Loucy (cell line): Measurements from ENCODE around the gene FLT1.

Experiments used
- H2AFZ ChIP-seq: fragments of 200-600 bp; sonication (generic); 2 replicates; pipeline ENCODE4 v1.6.0; 2016; ENCODE audit warnings: antibody characterized with exemption, mild to moderate bottlenecking, low read length, moderate library complexity
- H3F3A ChIP-seq: fragments of 200-600 bp; 2 replicates; pipeline ENCODE4 v1.6.0; 2016; ENCODE audit warnings: antibody characterized with exemption, low read depth, mild to moderate bottlenecking
- H3K27me3 ChIP-seq: fragments of 200-600 bp; sonication (generic); 2 replicates; pipeline ENCODE4 v1.6.1; 2014; ENCODE audit warnings: low read length, mild to moderate bottlenecking; ENCODE audit not compliant: insufficient read depth, poor library complexity, severe bottlenecking
- H3K36me3 ChIP-seq: fragments of 200-600 bp; sonication (generic); 2 replicates; pipeline ENCODE4 v1.6.1; 2016; ENCODE audit warnings: low read length; ENCODE audit not compliant: insufficient read depth
- H3K4me1 ChIP-seq: fragments of 200-600 bp; sonication (generic); 2 replicates; pipeline ENCODE4 v1.5.1; 2014; ENCODE audit warnings: low read length, mild to moderate bottlenecking; ENCODE audit not compliant: insufficient read depth, poor library complexity, severe bottlenecking
- H3K4me2 ChIP-seq: fragments of 200-600 bp; sonication (generic); 2 replicates; pipeline ENCODE4 v1.6.0; 2014; ENCODE audit warnings: antibody characterized with exemption, low read length, low read depth, mild to moderate bottlenecking; ENCODE audit not compliant: poor library complexity, severe bottlenecking
- H3K4me3 ChIP-seq: fragments of 200-600 bp; sonication (generic); 2 replicates; pipeline ENCODE4 v1.5.1; 2014; ENCODE audit warnings: low read length, mild to moderate bottlenecking, mixed read lengths; ENCODE audit not compliant: poor library complexity, severe bottlenecking
- H3K79me2 ChIP-seq: fragments of 200-600 bp; sonication (generic); 2 replicates; pipeline ENCODE4 v1.6.1; 2014; ENCODE audit warnings: low read length; ENCODE audit not compliant: insufficient read depth
- H3K9ac ChIP-seq: fragments of 200-600 bp; sonication (generic); 2 replicates; pipeline ENCODE4 v1.6.0; 2014; ENCODE audit warnings: mild to moderate bottlenecking, low read depth, low read length, moderate library complexity; ENCODE audit not compliant: poor library complexity, severe bottlenecking
- H3K9me2 ChIP-seq: fragments of 200-600 bp; sonication (generic); replicated peaks from 2 replicates; pipeline ENCODE4 v1.6.1; 2016; ENCODE audit warnings: low read depth, low read length, mixed read lengths
- H3K9me3 ChIP-seq: fragments of 200-600 bp; sonication (generic); 2 replicates; pipeline ENCODE4 v1.6.1; 2014; ENCODE audit warnings: mild to moderate bottlenecking, antibody characterized with exemption, low read length, low read depth; ENCODE audit not compliant: insufficient read depth
- H4K20me1 ChIP-seq: fragments of 200-600 bp; sonication (generic); 2 replicates; pipeline ENCODE4 v1.6.0; 2014; ENCODE audit warnings: antibody characterized with exemption, low read length, mild to moderate bottlenecking; ENCODE audit not compliant: insufficient read depth, poor library complexity, severe bottlenecking
- EZH2phosphoT487 ChIP-seq: fragments of 200-600 bp; IDR thresholded peaks from 2 replicates; pipeline ENCODE4 v1.6.1; 2018; ENCODE audit warnings: antibody characterized with exemption, mild to moderate bottlenecking, moderate library complexity, borderline replicate concordance
- TF ChIP-seq, protein P1 (sequence below): fragments of 200-600 bp; sonication (generic); conservative IDR thresholded peaks from 2 replicates; pipeline ENCODE4 v1.5.1; 2014; ENCODE audit warnings: mild to moderate bottlenecking, antibody characterized with exemption, low read length

FLT1 gene

GRCh38 chr13:28528848-28529247 is 33.9 kb upstream of the FLT1 start:
- Histone ChIP-seq H2AFZ (no peak overlapping the region), H3K4me2 (peak overlapping the region; percentile 66), H3K4me1 (peaks cover 47% of the 10 kb centered on the region), H3K27me3 (no peaks in the 10 kb centered on the region), H3K9me3 (no peaks in the 10 kb centered on the region), H3K9me2 (no peaks in the 10 kb centered on the region), H3K36me3 (no peaks in the 10 kb centered on the region), H3F3A (0 out of 2 replicates have a peak, but pooled peaks cover 3% of the 10 kb centered on the region), H3K9ac (peak overlapping the region; percentile 41), H3K79me2 (no peaks in the 10 kb centered on the region), H4K20me1 (no peaks in the 10 kb centered on the region), H3K4me3 (no peak overlapping the region)
- TF ChIP-seq, protein P1, sequence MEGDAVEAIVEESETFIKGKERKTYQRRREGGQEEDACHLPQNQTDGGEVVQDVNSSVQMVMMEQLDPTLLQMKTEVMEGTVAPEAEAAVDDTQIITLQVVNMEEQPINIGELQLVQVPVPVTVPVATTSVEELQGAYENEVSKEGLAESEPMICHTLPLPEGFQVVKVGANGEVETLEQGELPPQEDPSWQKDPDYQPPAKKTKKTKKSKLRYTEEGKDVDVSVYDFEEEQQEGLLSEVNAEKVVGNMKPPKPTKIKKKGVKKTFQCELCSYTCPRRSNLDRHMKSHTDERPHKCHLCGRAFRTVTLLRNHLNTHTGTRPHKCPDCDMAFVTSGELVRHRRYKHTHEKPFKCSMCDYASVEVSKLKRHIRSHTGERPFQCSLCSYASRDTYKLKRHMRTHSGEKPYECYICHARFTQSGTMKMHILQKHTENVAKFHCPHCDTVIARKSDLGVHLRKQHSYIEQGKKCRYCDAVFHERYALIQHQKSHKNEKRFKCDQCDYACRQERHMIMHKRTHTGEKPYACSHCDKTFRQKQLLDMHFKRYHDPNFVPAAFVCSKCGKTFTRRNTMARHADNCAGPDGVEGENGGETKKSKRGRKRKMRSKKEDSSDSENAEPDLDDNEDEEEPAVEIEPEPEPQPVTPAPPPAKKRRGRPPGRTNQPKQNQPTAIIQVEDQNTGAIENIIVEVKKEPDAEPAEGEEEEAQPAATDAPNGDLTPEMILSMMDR, result no peak
- no peak for TF ChIP-seq EZH2phosphoT487

DNA sequence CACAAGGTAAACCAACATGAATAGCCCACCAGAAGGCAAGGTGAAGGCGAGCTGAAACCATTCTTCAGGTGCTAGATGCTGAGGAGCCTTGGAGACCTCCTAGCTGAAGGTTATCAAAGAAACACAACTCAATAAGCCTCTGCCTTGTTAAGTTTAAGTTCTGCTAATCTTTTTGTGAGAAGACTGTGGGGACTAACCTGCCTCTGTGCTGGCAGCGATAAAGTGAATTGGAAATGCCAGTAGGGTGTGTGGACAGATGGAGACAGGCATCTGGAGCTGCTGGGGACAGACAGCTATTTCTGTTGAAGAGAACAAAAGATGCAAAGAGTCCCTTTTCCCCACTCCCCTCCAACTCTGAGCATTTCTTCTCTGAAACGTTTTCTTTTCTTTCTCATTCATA is 33.5 kb upstream of the FLT1 start:
- Histone ChIP-seq H3K27me3 (no peaks in the 10 kb centered on the region), H3K79me2 (no peaks in the 10 kb centered on the region), H3F3A (0 out of 2 replicates have a peak, but pooled peaks cover 3% of the 10 kb centered on the region), H3K9me2 (no peaks in the 10 kb centered on the region), H3K4me2 (peak overlapping the region; percentile 66), H2AFZ (peak overlapping the region; percentile 67; the same call in 1 of the 2 replicates), H3K9me3 (no peaks in the 10 kb centered on the region), H3K36me3 (no peaks in the 10 kb centered on the region), H3K4me1 (peaks cover 48% of the 10 kb centered on the region), H3K9ac (peak overlapping the region; percentile 41), H3K4me3 (peak overlapping the region; percentile 10), H4K20me1 (no peaks in the 10 kb centered on the region)
- no peak for TF ChIP-seq EZH2phosphoT487
- TF ChIP-seq, protein P1, result no peak

DNA sequence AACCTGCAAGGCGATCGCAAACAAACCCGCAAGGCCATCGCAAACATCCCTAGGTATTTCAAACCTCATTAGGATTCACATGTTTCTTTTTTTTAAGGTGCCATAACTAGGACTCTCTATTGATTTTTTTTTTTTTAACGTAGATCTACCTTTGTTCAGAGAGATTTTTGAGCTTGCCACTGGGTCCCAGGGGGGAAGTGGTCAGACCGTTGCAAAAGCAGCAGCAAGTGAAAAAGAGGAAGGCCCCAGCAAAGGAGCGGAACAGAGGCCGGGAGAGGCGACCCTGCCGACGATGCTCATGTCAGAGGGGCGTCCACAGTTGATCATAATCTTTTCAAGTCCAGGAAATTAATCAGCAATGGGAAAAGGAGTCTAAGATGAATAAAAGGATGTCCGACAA is 32.7 kb upstream of the FLT1 start:
- no peaks in the 10 kb centered on the region for H3K27me3 ChIP-seq
- peaks cover 48% of the 10 kb centered on the region for H3K4me1 ChIP-seq
- H3F3A ChIP-seq, result 0 out of 2 replicates have a peak, but pooled peaks cover 3% of the 10 kb centered on the region
- peak overlapping the region; percentile 41 for H3K9ac ChIP-seq
- H4K20me1 ChIP-seq, result no peaks in the 10 kb centered on the region
- H3K9me2 ChIP-seq, result no peaks in the 10 kb centered on the region
- no peaks in the 10 kb centered on the region for H3K79me2 ChIP-seq
- H3K4me2 ChIP-seq, result peak overlapping the region; percentile 66
- H2AFZ ChIP-seq, result peak overlapping the region; percentile 67
- TF ChIP-seq EZH2phosphoT487, result no peak
- TF ChIP-seq, protein P1, result no peak
- no peaks in the 10 kb centered on the region for H3K36me3 ChIP-seq
- no peaks in the 10 kb centered on the region for H3K9me3 ChIP-seq
- peak overlapping the region; percentile 10 for H3K4me3 ChIP-seq
